HEK293T (cell line): ENCODE measurements around the gene PPP2R5E.

Experiments used
- BHLHE40 ChIP-seq: fragments of 450-650 bp; IDR thresholded peaks from 2 replicates; pipeline ENCODE4 v1.6.1; 2016; ENCODE audit warnings: mild to moderate bottlenecking, moderate library complexity, borderline replicate concordance
- FOXK2 ChIP-seq: fragments of 450-650 bp; IDR thresholded peaks from 2 replicates; pipeline ENCODE4 v1.6.1; 2016; ENCODE audit warnings: mild to moderate bottlenecking
- NFRKB ChIP-seq: fragments of 450-650 bp; IDR thresholded peaks from 2 replicates; pipeline ENCODE4 v1.6.1; 2016; ENCODE audit warnings: mild to moderate bottlenecking, moderate library complexity
- SP1 ChIP-seq: fragments of 450-650 bp; IDR thresholded peaks from 2 replicates; pipeline ENCODE4 v1.6.1; 2017

DNA sequence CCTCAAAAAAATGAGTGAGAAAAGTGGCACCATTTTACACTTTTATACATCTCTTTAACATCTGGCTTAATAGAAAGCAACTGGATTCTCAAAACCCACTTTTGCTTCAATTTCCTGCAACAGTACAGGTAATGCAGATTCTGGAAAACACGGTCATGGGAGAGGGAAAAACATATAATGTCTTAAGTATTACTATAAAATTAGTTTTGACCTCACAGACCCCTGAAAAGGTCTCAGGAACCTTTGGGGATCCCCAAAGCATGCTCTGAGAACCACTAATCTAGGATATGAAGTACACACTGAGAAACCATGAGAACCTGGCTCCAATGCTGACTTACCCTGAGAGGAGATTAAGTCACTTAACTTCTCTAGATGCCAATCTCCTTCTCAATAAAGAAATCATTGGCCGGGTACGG lies 64.7 kb downstream of the PPP2R5E start:
- TF ChIP-seq NFRKB (no peak), SP1 (no peak), BHLHE40 (no peak), FOXK2 (no peak)
